Dendritic cell treated with granulocyte-macrophage colony-stimulating factor and Interleukin-4, amounts not matched to agents 40 ng/mL and 50 ng/mL, for 4 days (primary cell): ENCODE measurements around the gene GAK.

ENCODE experiments used
- H3K27ac Mint-ChIP-seq: one replicate; pipeline ENCODE4 v1.8.0; 2022; ENCODE audit warnings: mild to moderate bottlenecking, mixed read lengths
- H3K27me3 Mint-ChIP-seq: one replicate; pipeline ENCODE4 v1.8.0; 2022; ENCODE audit warnings: mild to moderate bottlenecking, mixed read lengths
- H3K36me3 Mint-ChIP-seq: one replicate; pipeline ENCODE4 v1.8.0; 2022; ENCODE audit warnings: low read depth, mixed read lengths
- H3K4me1 Mint-ChIP-seq: one replicate; pipeline ENCODE4 v1.8.0; 2022; ENCODE audit warnings: low read depth, mixed read lengths
- H3K4me3 Mint-ChIP-seq: one replicate; pipeline ENCODE4 v1.8.0; 2022; ENCODE audit warnings: mild to moderate bottlenecking, moderate library complexity, mixed read lengths
- H3K9me3 Mint-ChIP-seq: one replicate; pipeline ENCODE4 v1.8.0; 2022; ENCODE audit warnings: mixed read lengths
- intact Hi-C: fragments of 100-400 bp; cut with micrococcal nuclease; formaldehyde crosslinking; loops from one replicate; pipeline ENCODE4 v1.15.0; 2022

The GAK gene

GRCh38 chr4:836003-836511 is 96.1 kb downstream of the GAK start:
- intact Hi-C loops: no loop called here
- H3K36me3 Mint-ChIP-seq: no peaks in the 10 kb centered on the region
- no peak overlapping the region for H3K27ac Mint-ChIP-seq
- H3K4me1 Mint-ChIP-seq: peaks cover 7% of the 10 kb centered on the region
- peaks cover 13% of the 10 kb centered on the region for H3K27me3 Mint-ChIP-seq
- H3K9me3 Mint-ChIP-seq: peaks cover 34% of the 10 kb centered on the region
- H3K4me3 Mint-ChIP-seq: no peak overlapping the region

DNA sequence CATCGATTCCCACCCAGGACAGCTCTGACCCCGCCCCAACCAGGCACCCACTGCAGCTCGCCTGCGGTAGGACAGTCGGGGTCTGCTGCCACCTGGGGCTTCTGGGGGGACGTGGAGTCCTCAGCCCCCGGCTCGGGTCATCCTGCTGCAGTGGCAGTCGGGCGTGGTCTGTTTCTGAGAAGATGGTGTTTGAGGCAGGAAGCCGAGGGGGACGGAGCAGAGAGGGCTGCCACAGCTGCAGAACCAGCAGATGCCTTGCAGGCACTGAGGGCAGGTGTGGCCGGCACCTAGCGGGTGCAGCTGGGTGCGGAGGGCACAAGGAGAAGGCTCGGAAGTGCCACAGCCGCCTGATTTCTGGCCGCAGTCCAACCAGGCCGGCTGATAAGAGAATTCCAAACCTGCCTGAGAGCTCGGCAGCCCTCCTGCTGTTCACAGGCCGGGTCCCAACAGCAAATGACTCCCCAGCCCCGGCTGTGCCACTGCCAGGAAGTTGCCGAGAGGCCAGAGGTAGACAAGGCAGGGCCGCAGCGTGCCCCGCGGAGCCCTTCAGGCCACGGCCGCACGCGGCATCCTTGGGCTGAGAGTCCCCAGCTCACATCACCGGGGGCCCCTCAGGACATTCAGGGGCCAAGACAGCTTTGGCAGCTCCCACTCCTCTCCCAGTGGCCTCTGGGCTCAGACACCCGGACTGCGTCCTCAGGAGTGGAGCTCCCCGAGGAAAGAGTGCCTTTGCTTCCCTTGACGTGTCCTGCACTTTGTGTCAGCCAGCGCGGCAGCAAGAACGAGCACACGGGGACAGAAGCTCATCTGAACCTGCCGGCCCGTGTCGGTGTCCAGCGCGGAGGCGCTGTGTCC is 96.7 kb downstream of the GAK start:
- peaks cover 7% of the 10 kb centered on the region for H3K4me1 Mint-ChIP-seq
- H3K36me3 Mint-ChIP-seq: no peaks in the 10 kb centered on the region
- H3K27me3 Mint-ChIP-seq: peaks cover 16% of the 10 kb centered on the region
- H3K4me3 Mint-ChIP-seq: no peak overlapping the region
- H3K27ac Mint-ChIP-seq: no peak overlapping the region
- peaks cover 34% of the 10 kb centered on the region for H3K9me3 Mint-ChIP-seq
- intact Hi-C loops: no loop called here

GRCh38 chr4:834368-835147 is 97.6 kb downstream of the GAK start:
- H3K4me3 Mint-ChIP-seq: no peak overlapping the region
- peaks cover 23% of the 10 kb centered on the region for H3K27me3 Mint-ChIP-seq
- H3K9me3 Mint-ChIP-seq: peaks cover 29% of the 10 kb centered on the region
- intact Hi-C loops: no loop called here
- H3K36me3 Mint-ChIP-seq: no peaks in the 10 kb centered on the region
- peaks cover 7% of the 10 kb centered on the region for H3K4me1 Mint-ChIP-seq
- H3K27ac Mint-ChIP-seq: no peak overlapping the region

GRCh38 chr4:833731-834367 is 98.3 kb downstream of the GAK start:
- Mint-ChIP-seq H3K27ac (no peak overlapping the region), H3K36me3 (no peaks in the 10 kb centered on the region), H3K27me3 (peaks cover 30% of the 10 kb centered on the region), H3K4me1 (peaks cover 7% of the 10 kb centered on the region), H3K9me3 (peaks cover 22% of the 10 kb centered on the region), H3K4me3 (no peak overlapping the region)
- intact Hi-C loops: no loop called here

DNA sequence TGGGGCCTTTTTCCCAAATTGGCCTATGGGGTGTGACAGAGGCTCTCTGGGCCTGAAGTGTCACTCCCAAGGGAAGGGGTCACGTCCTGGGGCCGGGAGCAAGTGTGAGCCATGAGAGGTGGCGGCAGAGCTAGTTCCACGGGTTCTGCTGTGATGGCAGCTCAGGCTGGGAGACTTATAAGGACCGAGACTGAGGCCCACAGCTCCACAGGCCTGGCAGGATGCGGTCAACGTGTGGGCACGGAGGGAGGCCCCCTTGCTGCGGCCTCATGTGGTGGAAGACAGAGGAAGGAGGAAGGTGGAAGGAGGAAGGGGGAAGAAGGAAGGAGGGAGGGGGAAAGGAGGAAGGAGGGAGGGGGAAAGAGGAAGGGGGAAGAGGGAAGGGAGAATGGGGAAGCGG is 99.0 kb downstream of the GAK start:
- H3K4me1 Mint-ChIP-seq: peaks cover 7% of the 10 kb centered on the region
- H3K36me3 Mint-ChIP-seq: no peaks in the 10 kb centered on the region
- no peak overlapping the region for H3K27ac Mint-ChIP-seq
- no peak overlapping the region for H3K4me3 Mint-ChIP-seq
- intact Hi-C loops: no loop called here
- peaks cover 37% of the 10 kb centered on the region for H3K27me3 Mint-ChIP-seq
- peaks cover 21% of the 10 kb centered on the region for H3K9me3 Mint-ChIP-seq

DNA sequence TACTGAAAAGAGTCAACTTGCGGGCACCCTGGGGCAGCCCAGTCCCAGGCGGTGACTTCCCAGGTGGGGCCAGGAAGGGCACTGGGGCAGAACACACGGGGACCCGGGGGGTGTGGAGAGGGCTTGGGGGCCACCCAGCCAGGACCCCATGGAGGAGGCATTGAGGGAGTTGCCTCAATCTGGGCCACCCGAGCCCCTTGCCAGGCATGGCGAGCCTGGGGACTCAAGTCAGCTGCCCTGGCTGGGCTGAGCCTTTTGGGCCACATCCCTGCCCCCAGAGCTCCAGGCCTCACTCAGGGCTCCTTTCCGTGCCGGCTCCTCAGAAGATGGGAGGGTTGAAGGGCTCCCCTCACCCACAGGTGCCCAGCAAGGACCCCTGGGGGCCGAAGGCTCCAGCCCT is 99.6 kb downstream of the GAK start:
- H3K4me1 Mint-ChIP-seq: peaks cover 7% of the 10 kb centered on the region
- H3K27me3 Mint-ChIP-seq: peaks cover 43% of the 10 kb centered on the region
- intact Hi-C loops: no loop called here
- no peak overlapping the region for H3K4me3 Mint-ChIP-seq
- no peaks in the 10 kb centered on the region for H3K36me3 Mint-ChIP-seq
- H3K9me3 Mint-ChIP-seq: peaks cover 15% of the 10 kb centered on the region
- no peak overlapping the region for H3K27ac Mint-ChIP-seq

DNA sequence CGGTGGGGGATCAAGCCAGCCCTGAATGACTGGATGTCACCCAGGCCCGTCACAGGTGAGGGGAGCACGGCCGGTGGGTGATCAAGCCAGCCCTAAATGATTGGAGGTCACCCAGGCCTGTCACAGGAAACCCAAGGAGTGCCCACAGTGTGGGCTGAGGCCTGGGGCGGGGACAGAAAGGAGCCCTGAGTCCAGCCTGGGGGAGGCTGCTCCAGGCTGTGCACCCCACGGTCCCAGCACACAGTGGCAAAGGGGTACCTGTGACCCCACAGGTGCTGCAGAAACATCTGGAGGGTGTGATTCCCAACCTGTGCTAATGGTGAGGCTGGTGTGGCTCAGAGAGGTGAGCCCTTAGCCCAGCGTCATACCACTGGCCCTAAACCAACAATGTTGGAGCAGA is 100.0 kb downstream of the GAK start:
- Mint-ChIP-seq H3K27me3 (peaks cover 47% of the 10 kb centered on the region), H3K4me1 (peaks cover 7% of the 10 kb centered on the region), H3K9me3 (peaks cover 11% of the 10 kb centered on the region), H3K36me3 (no peaks in the 10 kb centered on the region), H3K4me3 (no peak overlapping the region), H3K27ac (no peak overlapping the region)
- intact Hi-C loops: no loop called here

- no peak overlapping the region for H3K27ac Mint-ChIP-seq
- H3K27me3 Mint-ChIP-seq: peaks cover 51% of the 10 kb centered on the region
- no peaks in the 10 kb centered on the region for H3K36me3 Mint-ChIP-seq
- peaks cover 7% of the 10 kb centered on the region for H3K4me1 Mint-ChIP-seq
- intact Hi-C loops: no loop called here
- peaks cover 8% of the 10 kb centered on the region for H3K9me3 Mint-ChIP-seq
- H3K4me3 Mint-ChIP-seq: no peak overlapping the region
Measured at GRCh38 chr4:831483-831805, 100.7 kb downstream of the GAK start.

- no peaks in the 10 kb centered on the region for H3K36me3 Mint-ChIP-seq
- peaks cover 7% of the 10 kb centered on the region for H3K4me1 Mint-ChIP-seq
- intact Hi-C loops: no loop called here
- H3K27me3 Mint-ChIP-seq: peaks cover 51% of the 10 kb centered on the region
- H3K27ac Mint-ChIP-seq: no peak overlapping the region
- H3K4me3 Mint-ChIP-seq: no peak overlapping the region
- H3K9me3 Mint-ChIP-seq: peaks cover 8% of the 10 kb centered on the region
Measured at GRCh38 chr4:830601-831482, 101.3 kb downstream of the GAK start.

DNA sequence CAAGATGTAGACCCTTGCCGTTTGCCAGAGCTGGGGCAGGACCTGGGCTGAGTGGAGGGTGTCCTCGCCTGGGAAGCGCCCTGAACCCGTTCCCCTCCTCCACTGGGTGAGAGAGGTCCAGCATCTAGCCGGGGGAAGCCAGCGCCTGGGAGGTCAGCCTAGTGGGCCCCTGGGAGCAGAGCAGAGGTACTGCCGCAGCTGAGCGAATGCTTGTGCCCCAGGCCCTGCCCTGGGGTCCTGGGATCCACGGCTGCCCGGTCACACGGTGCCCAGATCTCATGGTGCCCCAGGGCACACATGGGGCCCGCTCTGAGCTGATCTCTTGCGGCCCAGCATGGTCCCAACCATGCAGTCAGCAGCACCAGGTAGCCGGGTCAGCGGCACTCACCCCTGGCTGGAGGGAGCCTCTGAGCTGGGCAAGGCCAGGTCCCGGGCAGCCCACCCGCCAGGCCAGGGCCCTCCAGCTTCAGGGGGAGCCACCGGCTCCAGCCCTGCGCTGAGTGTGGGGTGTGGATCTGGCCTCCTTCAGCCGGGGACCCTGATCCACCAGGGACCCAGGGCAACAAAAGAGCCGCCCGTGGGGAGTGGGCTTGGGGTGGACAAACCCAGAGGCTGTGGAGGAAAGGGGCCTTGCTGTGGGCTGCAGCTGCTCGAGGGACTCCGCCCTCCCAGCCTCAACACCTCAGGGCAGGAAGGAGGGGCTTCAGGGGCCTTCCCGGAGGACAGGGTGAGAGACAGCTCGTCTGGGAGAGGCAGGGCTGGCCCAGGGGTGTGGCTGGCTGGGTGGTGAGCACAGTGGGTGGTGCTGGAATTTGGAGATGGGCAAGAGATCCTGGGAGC is 102.1 kb downstream of the GAK start:
- H3K27ac Mint-ChIP-seq: no peak overlapping the region
- peaks cover 8% of the 10 kb centered on the region for H3K9me3 Mint-ChIP-seq
- peaks cover 55% of the 10 kb centered on the region for H3K27me3 Mint-ChIP-seq
- no peak overlapping the region for H3K4me3 Mint-ChIP-seq
- H3K36me3 Mint-ChIP-seq: no peaks in the 10 kb centered on the region
- intact Hi-C loops: no loop called here
- peaks cover 7% of the 10 kb centered on the region for H3K4me1 Mint-ChIP-seq

GRCh38 chr4:829291-829690 is 102.8 kb downstream of the GAK start:
- H3K4me3 Mint-ChIP-seq: no peak overlapping the region
- intact Hi-C loops: no loop called here
- peaks cover 7% of the 10 kb centered on the region for H3K4me1 Mint-ChIP-seq
- H3K36me3 Mint-ChIP-seq: no peaks in the 10 kb centered on the region
- peaks cover 8% of the 10 kb centered on the region for H3K9me3 Mint-ChIP-seq
- H3K27me3 Mint-ChIP-seq: peaks cover 59% of the 10 kb centered on the region
- H3K27ac Mint-ChIP-seq: no peak overlapping the region

GRCh38 chr4:828641-829271 is 103.4 kb downstream of the GAK start:
- intact Hi-C loops: no loop called here
- Mint-ChIP-seq H3K4me3 (no peak overlapping the region), H3K9me3 (peaks cover 8% of the 10 kb centered on the region), H3K4me1 (peaks cover 7% of the 10 kb centered on the region), H3K27me3 (peaks cover 63% of the 10 kb centered on the region), H3K36me3 (no peaks in the 10 kb centered on the region), H3K27ac (no peak overlapping the region)
